ENCODE measurements around the gene PFKM.

Gene PFKM

DNA sequence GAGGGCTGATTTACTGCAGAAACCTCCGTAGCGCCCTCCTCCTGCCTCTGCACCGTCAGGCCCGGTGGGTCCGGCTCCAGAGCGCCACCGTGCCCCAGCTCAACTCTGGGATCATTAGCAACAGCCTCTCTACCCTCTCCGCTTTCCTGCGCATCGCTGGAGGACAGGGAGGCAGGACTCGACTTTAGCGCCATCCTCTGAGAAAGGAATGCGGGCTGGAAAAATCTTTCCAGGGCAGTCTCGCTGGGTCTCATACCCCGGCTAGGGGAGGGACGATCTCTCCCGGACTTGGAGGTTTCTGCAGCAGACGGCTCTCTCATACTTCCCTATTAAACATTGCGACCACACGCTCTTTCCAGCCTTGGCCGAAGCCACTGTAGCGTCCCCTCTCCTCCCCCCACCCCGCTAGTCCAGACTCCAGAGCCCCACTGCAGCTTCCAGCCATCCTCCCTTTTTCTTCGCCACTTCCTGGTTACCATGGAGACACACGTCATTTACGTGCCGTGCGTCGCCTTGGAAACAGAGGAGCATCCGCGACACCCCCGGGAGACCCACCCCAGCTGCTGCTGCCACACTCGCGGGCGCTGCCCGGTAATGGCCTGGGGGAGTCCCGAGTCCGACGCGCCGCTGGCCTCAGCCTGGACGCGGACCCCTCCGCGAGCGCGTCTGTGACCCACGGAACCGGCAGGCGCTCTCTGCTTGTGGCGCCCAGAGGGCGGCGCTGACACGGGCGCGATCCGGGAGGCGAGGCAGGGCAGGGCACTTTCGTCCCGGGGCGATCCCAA, 64.1 kb downstream of the PFKM start, which contains the start of gene CCDC184:
TSS of gene CCDC184 (plus strand) at position 554 of the 785 bp plus-strand sequence. CDS start 479 bp downstream, outside the sequence.
- peaks cover 42% of the 10 kb centered on the region for H3K27me3 ChIP-seq (replicated peaks)
- H3K36me3 ChIP-seq (replicated peaks), result no peaks in the 10 kb centered on the region
- TF ChIP-seq, protein P1, sequence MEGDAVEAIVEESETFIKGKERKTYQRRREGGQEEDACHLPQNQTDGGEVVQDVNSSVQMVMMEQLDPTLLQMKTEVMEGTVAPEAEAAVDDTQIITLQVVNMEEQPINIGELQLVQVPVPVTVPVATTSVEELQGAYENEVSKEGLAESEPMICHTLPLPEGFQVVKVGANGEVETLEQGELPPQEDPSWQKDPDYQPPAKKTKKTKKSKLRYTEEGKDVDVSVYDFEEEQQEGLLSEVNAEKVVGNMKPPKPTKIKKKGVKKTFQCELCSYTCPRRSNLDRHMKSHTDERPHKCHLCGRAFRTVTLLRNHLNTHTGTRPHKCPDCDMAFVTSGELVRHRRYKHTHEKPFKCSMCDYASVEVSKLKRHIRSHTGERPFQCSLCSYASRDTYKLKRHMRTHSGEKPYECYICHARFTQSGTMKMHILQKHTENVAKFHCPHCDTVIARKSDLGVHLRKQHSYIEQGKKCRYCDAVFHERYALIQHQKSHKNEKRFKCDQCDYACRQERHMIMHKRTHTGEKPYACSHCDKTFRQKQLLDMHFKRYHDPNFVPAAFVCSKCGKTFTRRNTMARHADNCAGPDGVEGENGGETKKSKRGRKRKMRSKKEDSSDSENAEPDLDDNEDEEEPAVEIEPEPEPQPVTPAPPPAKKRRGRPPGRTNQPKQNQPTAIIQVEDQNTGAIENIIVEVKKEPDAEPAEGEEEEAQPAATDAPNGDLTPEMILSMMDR (IDR thresholded peaks at IDR 0.05; ENCODE audit: low read depth, low read length, missing control alignments), result peak; percentile 47
- H3K27ac ChIP-seq, result no peak within 1 kb of the TSS
- DNase-seq, result peak; percentile 66
- H3K4me3 ChIP-seq (ENCODE audit: low read depth, low read length), result peak within 1 kb of the TSS; percentile 74
- in situ Hi-C loops (cut with HindIII; ENCODE audit: low pct_ligation_motif_present, low sequenced_read_pairs), result no loop called here

DNA sequence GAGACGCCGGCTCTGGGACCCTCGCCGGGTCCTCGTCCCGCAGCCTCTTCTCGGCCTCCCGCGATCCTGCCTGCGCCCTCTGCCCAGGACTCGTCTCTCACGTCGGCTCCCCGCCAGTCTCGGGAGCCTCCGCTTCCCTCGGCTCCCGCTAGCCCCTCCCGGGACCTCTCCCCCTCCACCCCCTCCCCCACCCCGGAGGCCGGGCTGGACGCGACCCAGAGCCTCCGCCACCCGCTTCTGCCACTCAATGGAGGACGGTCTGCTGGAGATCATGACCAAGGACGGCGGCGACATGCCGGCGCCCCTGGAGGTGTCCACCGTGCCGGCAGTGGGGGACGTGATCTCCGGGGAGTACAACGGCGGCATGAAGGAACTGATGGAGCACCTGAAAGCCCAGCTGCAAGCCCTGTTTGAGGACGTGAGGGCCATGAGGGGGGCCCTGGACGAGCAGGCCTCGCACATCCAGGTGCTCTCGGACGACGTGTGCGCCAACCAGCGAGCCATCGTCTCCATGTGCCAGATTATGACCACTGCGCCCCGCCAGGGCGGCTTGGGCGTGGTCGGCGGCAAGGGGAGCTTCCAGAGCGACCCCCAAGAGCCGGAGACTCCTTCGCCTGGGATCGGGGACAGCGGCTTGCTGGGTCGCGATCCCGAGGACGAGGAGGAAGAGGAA, 64.8 kb downstream of the PFKM start:
- Histone ChIP-seq H3K27me3 (replicated peaks) (peaks cover 36% of the 10 kb centered on the region), H3K27ac (no peak overlapping the region), H3K36me3 (replicated peaks) (no peaks in the 10 kb centered on the region), H3K4me3 (ENCODE audit: low read depth, low read length) (peak overlapping the region; percentile 74)
- no peak for DNase-seq
- in situ Hi-C loops (cut with HindIII; ENCODE audit: low pct_ligation_motif_present, low sequenced_read_pairs), result no loop called here
- TF ChIP-seq, protein P1 (IDR thresholded peaks at IDR 0.05; ENCODE audit: low read depth, low read length, missing control alignments), result no peak

DNA sequence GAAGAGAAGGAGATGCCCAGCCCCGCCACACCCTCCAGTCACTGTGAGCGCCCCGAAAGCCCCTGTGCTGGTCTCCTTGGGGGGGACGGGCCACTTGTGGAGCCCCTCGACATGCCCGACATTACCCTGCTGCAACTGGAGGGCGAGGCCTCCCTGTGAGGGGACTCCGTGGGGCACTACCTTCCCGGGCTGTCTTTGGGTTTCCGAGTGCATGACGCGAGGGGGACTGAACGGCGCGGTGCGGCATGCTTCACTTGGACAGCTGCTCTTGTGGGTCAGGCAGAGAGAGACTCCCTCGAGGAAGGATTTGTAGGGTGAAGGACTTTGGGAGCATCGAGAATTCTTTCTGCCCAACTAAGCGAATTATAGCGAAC, 65.4 kb downstream of the PFKM start:
- TF ChIP-seq, protein P1 (IDR thresholded peaks at IDR 0.05; ENCODE audit: low read depth, low read length, missing control alignments), result no peak
- no peak overlapping the region for H3K27ac ChIP-seq

DNA sequence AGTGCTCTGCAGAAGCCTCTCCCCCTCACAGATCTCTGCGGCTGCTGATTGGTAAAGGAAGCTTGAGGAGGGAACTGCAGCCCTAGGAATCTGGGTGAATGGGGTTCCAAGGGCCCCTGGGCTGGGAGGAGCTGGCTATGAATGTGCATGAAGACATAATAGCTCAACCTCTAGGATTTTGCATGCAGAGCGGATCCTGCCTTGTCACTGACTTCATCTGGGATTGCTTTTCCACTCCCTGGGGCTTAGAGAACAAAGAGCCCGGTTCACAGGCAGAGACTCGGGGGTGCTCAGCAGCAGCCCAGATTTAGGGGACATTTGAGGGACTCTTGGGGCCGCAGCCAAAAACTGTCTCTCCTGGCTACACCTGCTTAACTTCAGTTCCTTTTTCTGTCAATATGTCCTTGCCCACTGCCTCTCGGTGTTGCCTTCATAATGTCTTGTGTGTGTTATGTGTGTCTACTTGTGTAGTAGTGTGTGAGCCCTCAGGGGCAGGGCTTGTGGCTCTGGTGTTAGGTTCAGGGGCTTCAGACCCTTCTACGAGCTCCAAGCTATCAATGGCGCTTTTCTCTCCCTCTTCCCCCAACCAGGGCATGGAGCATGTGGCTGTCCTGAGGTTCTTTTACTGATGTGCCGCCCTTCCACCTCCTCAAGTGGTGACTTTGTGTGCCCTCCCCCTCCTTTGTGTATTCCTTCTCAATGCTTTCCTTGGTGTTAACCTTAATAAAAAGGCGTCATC, 66.2 kb downstream of the PFKM start:
- H3K27me3 ChIP-seq (replicated peaks), result peaks cover 33% of the 10 kb centered on the region
- no peak for DNase-seq
- in situ Hi-C loops (cut with HindIII; ENCODE audit: low pct_ligation_motif_present, low sequenced_read_pairs), result no loop called here
- TF ChIP-seq, protein P1 (IDR thresholded peaks at IDR 0.05; ENCODE audit: low read depth, low read length, missing control alignments), result no peak
- H3K36me3 ChIP-seq (replicated peaks), result no peaks in the 10 kb centered on the region
- H3K27ac ChIP-seq, result no peak overlapping the region
- H3K4me3 ChIP-seq (ENCODE audit: low read depth, low read length), result no peak overlapping the region

More for the DNA sequence above, 65.4 kb downstream of the PFKM start:
- no peak for DNase-seq
- peaks cover 32% of the 10 kb centered on the region for H3K27me3 ChIP-seq (replicated peaks)
- H3K4me3 ChIP-seq (ENCODE audit: low read depth, low read length), result peak overlapping the region; percentile 12
- H3K36me3 ChIP-seq (replicated peaks), result no peaks in the 10 kb centered on the region
- in situ Hi-C loops (cut with HindIII; ENCODE audit: low pct_ligation_motif_present, low sequenced_read_pairs), result no loop called here

DNA sequence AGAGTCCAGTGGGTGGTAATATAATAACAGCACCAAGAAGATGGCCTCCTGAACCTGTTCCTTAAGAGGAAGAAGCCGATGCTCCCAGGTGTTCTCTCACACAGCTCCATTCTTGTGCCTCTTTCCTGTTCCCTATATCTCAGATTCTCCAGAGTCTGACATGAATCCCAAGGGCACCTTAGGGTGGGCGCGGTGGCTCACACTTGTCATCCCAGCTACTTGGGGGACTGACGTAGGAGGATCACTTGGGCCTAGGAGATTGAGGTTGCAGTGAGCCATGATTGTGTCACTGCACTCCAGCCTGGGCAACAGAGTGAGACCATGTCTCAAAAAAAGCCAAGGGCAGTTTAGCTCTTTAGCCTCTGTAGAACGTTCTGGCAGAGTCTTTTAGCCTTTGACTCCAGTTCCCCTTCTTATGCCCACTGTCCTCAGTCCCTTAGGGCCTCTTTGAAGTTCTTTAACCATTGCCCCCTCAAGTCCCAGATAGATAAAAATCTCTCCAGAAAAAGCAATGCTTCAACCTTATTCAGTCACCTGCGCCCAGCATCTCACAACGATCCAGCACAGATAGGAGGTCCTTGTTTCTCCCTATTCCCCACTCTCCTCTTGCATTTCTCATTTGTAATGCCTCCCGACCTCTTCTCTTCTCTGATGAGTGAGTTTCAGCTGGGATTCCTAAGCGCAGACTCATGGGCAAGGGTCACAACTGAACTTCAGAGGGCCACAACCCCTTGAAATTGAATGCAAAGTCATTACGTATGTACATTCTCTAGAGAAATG, 68.9 kb downstream of the PFKM start:
- in situ Hi-C loops (cut with HindIII; ENCODE audit: low pct_ligation_motif_present, low sequenced_read_pairs), result no loop called here
- H3K27ac ChIP-seq, result no peak overlapping the region
- H3K4me3 ChIP-seq (ENCODE audit: low read depth, low read length), result no peak overlapping the region
- peaks cover 34% of the 10 kb centered on the region for H3K27me3 ChIP-seq (replicated peaks)
- TF ChIP-seq, protein P1 (IDR thresholded peaks at IDR 0.05; ENCODE audit: low read depth, low read length, missing control alignments), result no peak
- no peak for DNase-seq
- no peaks in the 10 kb centered on the region for H3K36me3 ChIP-seq (replicated peaks)

Data from brain microvascular endothelial cell (primary cell).